ENCODE measurements around the gene GSTO2. TPM values are rescaled to one million over a fixed set of nuclear protein-coding genes. Genes with fewer than 3 reads are reported as not detected.

Gene GSTO2
- total and polyA plus RNA-seq, 10 of the 15 experiments (the other 5 are each of a cell fraction or from before 2014, with no cell fraction given): 0.16 to 0.86 (median 0.46) TPM

- no peak overlapping the region for H3K27ac ChIP-seq (ENCODE audit: control insufficient read depth, insufficient read depth)
- H3K27me3 ChIP-seq (replicated peaks in 1 of 2; ENCODE audit: control insufficient read depth in 2 of 2, insufficient read depth in 2 of 2, low read length in 1 of 2): peaks cover 0 to 5% of the 10 kb centered on the region in 2 experiments; a peak in 2 of 4 replicates
- H3K4me3 ChIP-seq: no peak overlapping the region
- CTCF ChIA-PET: interaction anchor here (0.6 to 12.8 kb wide), 6 partner anchors 9 to 238 kb away, joined by 3 to 333 read pairs (median 6); partner anchors contain the start of genes CFAP58, GSTO1 and ITPRIP
- intact Hi-C loops (cut with micrococcal nuclease; ENCODE audit: unreplicated experiment): loop anchor here (10.0 kb wide), 1 partner anchor 188 kb away; no protein-coding TSS in a partner anchor
- in situ Hi-C loops (cut with MboI): loop anchor here (10.0 kb wide), 1 partner anchor 48 kb away; no protein-coding TSS in a partner anchor
- H3K79me2 ChIP-seq (ENCODE audit: control insufficient read depth, insufficient read depth, low read length): no peaks in the 10 kb centered on the region
- RAD21 ChIA-PET (ENCODE audit: unreplicated experiment): interaction anchor here (0.5 to 1.3 kb wide), 2 partner anchors 10 to 24 kb away, joined by 3 to 4 read pairs; no protein-coding TSS in a partner anchor
- no peaks in the 10 kb centered on the region for H3K4me1 ChIP-seq (ENCODE audit: control insufficient read depth, insufficient read depth, low read length)
- H3K9me3 ChIP-seq (replicated peaks; ENCODE audit: control insufficient read depth, insufficient read depth, low read length): no peaks in the 10 kb centered on the region
- no peaks in the 10 kb centered on the region for H3K36me3 ChIP-seq (ENCODE audit: control insufficient read depth in 2 of 2, insufficient read depth in 2 of 2, low read length in 1 of 2)
- no peak for ATAC-seq
- no TSS peak for BruUV-seq (replicated peaks)
- WGBS (ENCODE audit: insufficient coverage, insufficient replicate concordance, low lambda C conversion rate, missing lambda C conversion rate): 49% methylated on average over 10 of the region's 10 CpGs
- no peak for DNase-seq (ENCODE audit: low read depth, low spot score)
- no peaks in the 10 kb centered on the region for H4K20me1 ChIP-seq (ENCODE audit: control insufficient read depth, insufficient read depth)
- no peak overlapping the region for H3K9ac ChIP-seq (ENCODE audit: control insufficient read depth, insufficient read depth, low read length)
- no peak overlapping the region for H3K4me2 ChIP-seq (ENCODE audit: control insufficient read depth, insufficient read depth)
- POLR2A ChIA-PET: no interaction called here
- FAIRE-seq: no peak
- SMC1A ChIA-PET (ENCODE audit: uncharacterized antibody, unreplicated experiment): interaction anchor here (1.8 to 7.9 kb wide), 2 partner anchors 45 to 53 kb away, joined by 7 to 90 read pairs; no protein-coding TSS in a partner anchor
- H2AFZ ChIP-seq (ENCODE audit: control insufficient read depth, low read depth, low read length): no peak overlapping the region
- TF ChIP-seq NRF1 (conservative IDR thresholded peaks at IDR 0.05; ENCODE audit: low read depth, low read length) (no peak), ZBTB40 (IDR thresholded peaks at IDR 0.05; ENCODE audit: borderline replicate concordance) (no peak), ATF7 (IDR thresholded peaks at IDR 0.05; ENCODE audit: low read depth) (no peak), ZNF622 (IDR thresholded peaks at IDR 0.05) (no peak), ZNF24 (IDR thresholded peaks at IDR 0.05) (no peak), SREBF2 (IDR thresholded peaks at IDR 0.05; ENCODE audit: low read length) (no peak), TCF3 (IDR thresholded peaks at IDR 0.05; ENCODE audit: borderline replicate concordance, insufficient read depth, low read depth, low read length) (no peak), ZNF207 (IDR thresholded peaks at IDR 0.05; ENCODE audit: borderline replicate concordance) (no peak), CEBPB (IDR thresholded peaks at IDR 0.05; ENCODE audit: borderline replicate concordance in 1 of 2, low read depth in 2 of 2, low read length in 2 of 2) (no peak), RAD51 (IDR thresholded peaks at IDR 0.05) (no peak), BHLHE40 (IDR thresholded peaks at IDR 0.05; ENCODE audit: borderline replicate concordance in 1 of 2, low read depth in 2 of 2, low read length in 1 of 2) (no peak), SKIL (IDR thresholded peaks at IDR 0.05; ENCODE audit: low read depth, poor library complexity, severe bottlenecking) (no peak), HSF1 (IDR thresholded peaks at IDR 0.05; ENCODE audit: low read depth, low read length) (no peak), ZBED1 (IDR thresholded peaks at IDR 0.05; ENCODE audit: borderline replicate concordance) (no peak), FOXK2 (IDR thresholded peaks at IDR 0.05) (no peak)
Observed at GRCh38 chr10:104296687-104297436, 27.9 kb downstream of the GSTO2 start.

Measured in GM12878 (cell line).